GM19043 (cell line): ENCODE measurements around the gene RNPEP.
"Not testable (repeated sequence)": the region's sequence is repeated elsewhere in the genome, so short reads cannot be mapped to it uniquely, and the experiment has no call there.

Experiments
- ATAC-seq: cut with Tn5 transposase; IDR thresholded peaks from one replicate; pipeline ENCODE4 v1.9.1; 2021; ENCODE audit warnings: low read depth; ENCODE audit not compliant: unreplicated experiment

Gene RNPEP, protein sequence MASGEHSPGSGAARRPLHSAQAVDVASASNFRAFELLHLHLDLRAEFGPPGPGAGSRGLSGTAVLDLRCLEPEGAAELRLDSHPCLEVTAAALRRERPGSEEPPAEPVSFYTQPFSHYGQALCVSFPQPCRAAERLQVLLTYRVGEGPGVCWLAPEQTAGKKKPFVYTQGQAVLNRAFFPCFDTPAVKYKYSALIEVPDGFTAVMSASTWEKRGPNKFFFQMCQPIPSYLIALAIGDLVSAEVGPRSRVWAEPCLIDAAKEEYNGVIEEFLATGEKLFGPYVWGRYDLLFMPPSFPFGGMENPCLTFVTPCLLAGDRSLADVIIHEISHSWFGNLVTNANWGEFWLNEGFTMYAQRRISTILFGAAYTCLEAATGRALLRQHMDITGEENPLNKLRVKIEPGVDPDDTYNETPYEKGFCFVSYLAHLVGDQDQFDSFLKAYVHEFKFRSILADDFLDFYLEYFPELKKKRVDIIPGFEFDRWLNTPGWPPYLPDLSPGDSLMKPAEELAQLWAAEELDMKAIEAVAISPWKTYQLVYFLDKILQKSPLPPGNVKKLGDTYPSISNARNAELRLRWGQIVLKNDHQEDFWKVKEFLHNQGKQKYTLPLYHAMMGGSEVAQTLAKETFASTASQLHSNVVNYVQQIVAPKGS

DNA sequence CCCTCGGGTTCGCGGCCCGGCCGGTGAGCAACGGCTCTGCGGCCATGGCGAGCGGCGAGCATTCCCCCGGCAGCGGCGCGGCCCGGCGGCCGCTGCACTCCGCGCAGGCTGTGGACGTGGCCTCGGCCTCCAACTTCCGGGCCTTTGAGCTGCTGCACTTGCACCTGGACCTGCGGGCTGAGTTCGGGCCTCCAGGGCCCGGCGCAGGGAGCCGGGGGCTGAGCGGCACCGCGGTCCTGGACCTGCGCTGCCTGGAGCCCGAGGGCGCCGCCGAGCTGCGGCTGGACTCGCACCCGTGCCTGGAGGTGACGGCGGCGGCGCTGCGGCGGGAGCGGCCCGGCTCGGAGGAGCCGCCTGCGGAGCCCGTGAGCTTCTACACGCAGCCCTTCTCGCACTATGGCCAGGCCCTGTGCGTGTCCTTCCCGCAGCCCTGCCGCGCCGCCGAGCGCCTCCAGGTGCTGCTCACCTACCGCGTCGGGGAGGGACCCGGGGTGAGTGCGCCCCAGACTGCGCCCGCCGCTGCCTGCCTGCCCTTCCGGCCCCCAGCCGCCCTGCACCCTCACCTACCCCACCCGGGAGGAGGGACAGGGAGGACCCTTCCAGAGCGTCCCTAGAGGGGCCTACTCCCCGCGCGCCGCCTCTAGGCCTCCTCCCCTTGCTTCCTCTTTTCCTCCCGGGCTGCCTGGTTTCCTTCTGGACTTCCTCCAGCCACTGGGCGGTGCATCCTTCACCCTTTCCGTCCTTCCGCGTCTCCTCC is at the start of gene RNPEP:
Gene RNPEP, plus strand, starts transcription at position 26 of the 757 bp plus-strand sequence. Its CDS starts 19 bp downstream, at position 45.
- peak; percentile 64 for ATAC-seq

DNA sequence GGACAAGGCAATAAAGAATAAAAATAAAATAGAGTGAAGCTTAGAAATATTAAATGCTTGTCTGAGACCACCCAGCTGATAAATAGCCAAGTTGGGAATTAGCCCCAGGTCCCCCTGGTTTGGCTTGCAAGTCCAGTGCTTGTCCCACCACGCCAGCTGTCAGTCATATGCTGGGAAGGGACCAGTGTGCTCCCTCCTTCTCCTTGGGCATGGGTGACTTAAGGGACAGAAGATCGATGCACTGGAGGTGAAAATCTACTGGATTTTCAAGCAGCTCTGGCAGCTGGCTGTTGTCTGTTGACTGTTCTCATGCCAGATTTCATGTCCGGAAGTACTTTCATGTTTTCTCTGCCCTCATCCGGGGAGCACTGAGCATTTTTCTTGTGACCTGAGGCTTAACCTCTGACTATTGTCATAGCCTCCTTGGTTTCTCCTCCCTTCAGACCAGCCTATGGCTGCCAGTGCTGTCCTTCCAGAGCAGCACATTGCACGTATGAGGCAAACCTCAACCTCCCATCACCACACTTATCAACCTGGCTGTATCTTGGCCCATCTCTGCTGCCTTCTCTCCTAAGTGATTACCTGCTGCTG is 48.5 kb upstream of the RNPEP start:
- ATAC-seq, result no peak

GRCh38 chr1:201937624-201938213 is 44.7 kb upstream of the RNPEP start:
- no peak for ATAC-seq

DNA sequence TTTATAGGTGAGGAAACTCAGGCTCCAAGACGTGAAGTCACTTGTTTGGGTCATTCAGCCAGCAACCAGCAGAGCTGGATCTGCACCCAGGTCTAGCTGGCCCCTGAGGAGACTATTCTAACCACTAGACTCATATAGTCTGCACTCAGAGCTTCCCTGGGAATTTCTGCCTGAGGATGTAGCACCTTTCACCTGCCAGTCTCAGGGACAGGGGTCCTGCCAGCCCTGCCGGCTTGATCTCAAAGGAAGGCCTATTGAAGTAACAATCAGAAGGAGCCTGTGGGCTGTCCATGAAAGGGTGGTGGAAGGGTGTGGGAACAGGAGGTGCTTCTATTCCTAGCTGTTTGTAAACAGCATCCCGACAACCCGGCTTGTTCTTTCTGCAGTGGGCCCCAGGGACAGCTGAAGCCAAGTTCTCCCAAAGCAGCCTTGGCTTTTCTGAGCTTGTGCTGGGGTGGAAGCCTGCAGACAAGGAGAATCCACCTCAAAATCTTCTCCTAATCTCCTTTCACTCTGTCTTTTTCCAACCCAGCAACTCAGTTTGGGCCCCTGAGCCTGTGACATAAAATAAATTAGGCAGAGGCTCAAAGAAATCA is 43.9 kb upstream of the RNPEP start:
- no peak for ATAC-seq

DNA sequence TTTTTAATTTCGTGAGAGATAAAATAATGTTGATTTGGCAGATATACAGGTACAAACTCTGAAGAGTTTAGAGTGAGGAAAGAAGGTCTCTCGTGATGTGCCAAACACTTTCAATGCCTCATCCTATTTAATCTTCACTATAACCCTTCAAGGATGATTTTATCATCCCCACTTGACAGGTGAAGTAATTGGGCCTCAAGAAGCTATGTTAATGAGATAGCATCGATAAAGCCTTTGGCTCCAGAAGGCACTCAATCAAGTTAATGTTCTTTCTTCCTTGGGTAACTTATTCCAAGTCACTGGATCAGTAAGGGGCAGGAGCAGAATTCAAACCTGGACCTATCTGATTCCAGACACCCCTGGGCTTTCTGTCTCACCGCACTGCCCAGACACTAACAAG is 43.3 kb upstream of the RNPEP start:
- no peak for ATAC-seq

DNA sequence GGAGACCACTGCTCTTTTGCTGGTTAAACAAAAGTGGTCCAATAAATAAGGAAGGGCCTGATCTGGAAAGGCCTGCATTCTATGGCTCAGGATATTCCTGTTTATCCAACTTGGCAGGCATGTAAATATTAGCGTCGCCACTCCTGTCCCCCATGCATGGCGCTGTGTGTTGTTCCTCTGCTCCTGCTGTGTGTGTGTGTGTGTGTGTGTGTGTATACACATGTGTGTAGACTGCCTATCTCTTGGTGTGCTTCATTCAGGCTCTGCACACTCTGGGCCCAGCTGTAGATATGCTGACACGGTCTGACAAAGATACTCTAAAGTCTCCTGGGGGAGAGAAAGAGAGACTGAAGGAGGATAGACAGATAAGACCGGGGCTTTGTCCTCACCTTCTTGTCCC is 42.9 kb upstream of the RNPEP start:
- ATAC-seq, result no peak

GRCh38 chr1:201940316-201940715 is 42.1 kb upstream of the RNPEP start:
- not testable (repeated sequence) for ATAC-seq

- ATAC-seq, result no peak
Measured at GRCh38 chr1:201941420-201942128, 40.9 kb upstream of the RNPEP start.

GRCh38 chr1:201942129-201942495 is 40.3 kb upstream of the RNPEP start:
- ATAC-seq, result no peak

- no peak for ATAC-seq
Measured at GRCh38 chr1:201944002-201944401, 38.4 kb upstream of the RNPEP start.

- no peak for ATAC-seq
Measured at GRCh38 chr1:201944639-201945038, 37.8 kb upstream of the RNPEP start.

DNA sequence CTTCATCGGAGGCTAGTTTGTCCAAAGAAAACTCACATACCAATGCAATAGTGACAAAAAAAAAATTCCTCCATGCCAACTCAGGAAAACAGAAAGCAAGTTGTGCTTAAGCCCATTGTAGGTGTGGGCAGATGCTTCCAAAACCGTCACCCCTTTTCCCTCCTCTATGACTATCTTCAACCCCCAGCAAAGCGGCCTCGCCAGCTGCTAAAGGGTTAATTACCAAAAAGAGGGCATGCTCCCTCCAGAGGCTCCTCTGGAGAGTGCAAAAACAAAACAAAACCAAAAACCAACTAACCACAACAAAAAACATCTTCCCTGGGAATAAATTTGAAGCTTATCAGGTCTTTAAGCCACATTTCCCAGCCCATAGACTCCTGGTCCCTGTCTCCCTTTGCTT is 37.3 kb upstream of the RNPEP start:
- no peak for ATAC-seq

DNA sequence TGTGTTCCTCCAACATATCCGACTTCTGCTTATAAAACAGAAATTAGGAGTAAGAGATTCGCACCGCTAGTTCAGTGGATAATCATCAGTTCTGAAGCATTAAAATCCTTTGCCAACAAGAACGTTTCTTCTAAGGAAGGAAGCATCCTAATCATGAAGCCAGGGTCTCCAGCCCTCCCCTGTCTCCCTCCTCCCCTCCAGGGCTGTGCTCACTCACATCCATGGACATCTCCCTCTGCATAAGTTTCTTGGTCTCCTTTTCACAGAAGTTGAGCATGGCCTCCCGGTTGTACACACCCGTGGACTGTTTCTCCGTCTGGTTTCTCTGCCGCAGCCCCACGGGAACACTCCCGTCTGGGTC is 36.6 kb upstream of the RNPEP start:
- no peak for ATAC-seq

DNA sequence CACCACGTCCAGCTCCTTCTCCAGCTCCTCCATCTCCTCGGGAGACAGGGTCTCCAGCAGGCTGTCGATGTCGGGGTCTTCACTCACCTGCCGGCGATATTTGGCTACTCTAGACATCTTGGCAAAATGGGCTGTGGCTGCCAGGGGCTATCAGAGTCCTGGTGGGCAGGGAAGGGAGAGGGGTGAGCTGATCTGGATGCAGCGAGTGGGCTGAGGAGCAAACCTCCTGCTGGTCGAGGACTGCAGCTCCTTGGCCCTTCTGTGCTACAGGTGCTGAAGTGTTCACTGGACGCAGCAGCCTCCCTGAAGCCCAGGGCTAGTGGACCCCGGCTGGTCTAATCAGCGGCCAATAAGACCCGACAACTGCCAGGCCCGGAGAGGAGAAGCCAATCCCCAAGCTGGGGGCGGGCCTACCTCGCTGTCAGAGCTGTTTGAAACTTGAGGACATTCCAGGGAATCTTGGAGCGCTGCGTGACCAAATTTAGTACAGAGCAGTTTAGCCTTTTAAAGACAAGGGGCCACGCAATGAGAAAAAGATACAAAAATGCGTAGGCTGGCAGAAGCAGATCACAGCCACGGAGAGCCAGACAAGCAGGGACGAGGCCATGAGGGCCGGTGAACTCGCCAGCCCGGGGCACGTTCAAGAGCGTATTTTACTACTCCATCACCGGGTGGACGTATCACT is 36.1 kb upstream of the RNPEP start, which contains the start of gene LMOD1:
Gene LMOD1, minus strand, starts transcription at position 325 of the 685 bp plus-strand sequence. Its CDS starts 208 bp downstream, at position 117.
- no peak for ATAC-seq

DNA sequence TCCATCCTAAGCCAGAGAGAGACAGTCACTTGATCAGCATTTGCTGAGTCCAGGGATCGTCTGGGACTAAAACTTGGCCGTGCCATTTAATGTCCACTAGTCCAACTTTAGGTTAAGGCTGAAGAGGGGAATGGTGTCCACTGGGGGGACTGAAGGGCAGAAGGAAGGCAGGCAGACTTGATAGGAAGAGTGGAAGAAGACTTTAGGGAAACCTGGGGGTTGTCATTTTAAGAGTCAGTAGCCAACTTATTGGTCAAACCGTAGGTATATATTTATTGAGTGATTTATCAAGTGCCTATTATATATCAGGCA is 34.8 kb upstream of the RNPEP start:
- ATAC-seq, result no peak

GRCh38 chr1:201949491-201949890 is 33.0 kb upstream of the RNPEP start:
- ATAC-seq, result no peak

GRCh38 chr1:201954263-201955008 is 28.0 kb upstream of the RNPEP start:
- no peak for ATAC-seq

DNA sequence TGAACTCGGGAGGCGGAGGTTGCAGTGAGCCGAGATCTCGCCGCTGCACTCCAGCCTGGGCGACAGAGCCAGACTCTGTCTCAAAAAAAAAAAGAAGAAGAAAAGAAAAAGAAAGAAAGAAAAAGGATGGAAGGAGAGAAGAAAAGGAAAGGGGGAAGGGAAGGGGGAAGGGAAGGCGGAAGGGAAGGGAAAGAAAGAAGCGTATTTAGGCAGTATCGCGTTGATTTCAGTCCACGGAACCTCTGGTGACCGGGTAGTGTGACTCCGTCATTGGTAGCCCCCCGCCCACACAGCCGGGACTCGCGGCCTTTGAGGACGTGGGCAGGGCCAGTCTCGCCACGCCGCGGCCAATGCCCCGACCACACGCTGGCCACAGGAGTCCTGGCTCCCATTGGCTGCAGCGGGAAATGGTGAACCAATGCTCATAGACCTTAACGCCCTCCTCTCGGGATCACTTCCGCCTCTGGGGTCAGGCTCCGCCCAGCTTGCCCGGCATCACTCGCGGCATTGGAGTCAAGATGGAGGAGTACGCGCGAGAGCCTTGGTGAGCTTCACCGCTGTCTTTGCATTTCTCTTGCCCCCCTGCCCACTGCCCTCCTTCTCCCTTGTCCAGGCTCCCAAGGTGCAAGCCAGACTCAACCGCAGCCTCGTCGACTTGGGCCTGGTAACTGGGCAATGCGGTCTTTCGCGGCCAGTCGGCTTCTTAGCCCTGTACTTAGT is 27.3 kb upstream of the RNPEP start, which contains the start of gene TIMM17A:
Gene TIMM17A, plus strand, starts transcription at position 495 of the 720 bp plus-strand sequence. Its CDS starts 24 bp downstream, at position 519.
- ATAC-seq, result peak; percentile 99
